GM12865 (cell line): Measurements from ENCODE around the gene SPECC1.
"Not testable (repeated sequence)": the region's sequence is repeated elsewhere in the genome, so short reads cannot be mapped to it uniquely, and the experiment has no call there.

Source experiments
- DNase-seq: peaks from one replicate; pipeline ENCODE4 v3.0.0; 2010; ENCODE audit warnings: low read depth
- H3K4me3 ChIP-seq: 2 replicates; pipeline ENCODE4 v1.5.1; 2011; ENCODE audit warnings: mild to moderate bottlenecking, low read depth, low read length, control low read depth
- TF ChIP-seq, protein P1 (sequence below): IDR thresholded peaks from 2 replicates; pipeline ENCODE4 v1.5.1; 2011; ENCODE audit warnings: low read length, control low read depth, low read depth, inconsistent platforms; ENCODE audit not compliant: insufficient read depth; ENCODE audit errors: missing control alignments

The SPECC1 gene, protein sequence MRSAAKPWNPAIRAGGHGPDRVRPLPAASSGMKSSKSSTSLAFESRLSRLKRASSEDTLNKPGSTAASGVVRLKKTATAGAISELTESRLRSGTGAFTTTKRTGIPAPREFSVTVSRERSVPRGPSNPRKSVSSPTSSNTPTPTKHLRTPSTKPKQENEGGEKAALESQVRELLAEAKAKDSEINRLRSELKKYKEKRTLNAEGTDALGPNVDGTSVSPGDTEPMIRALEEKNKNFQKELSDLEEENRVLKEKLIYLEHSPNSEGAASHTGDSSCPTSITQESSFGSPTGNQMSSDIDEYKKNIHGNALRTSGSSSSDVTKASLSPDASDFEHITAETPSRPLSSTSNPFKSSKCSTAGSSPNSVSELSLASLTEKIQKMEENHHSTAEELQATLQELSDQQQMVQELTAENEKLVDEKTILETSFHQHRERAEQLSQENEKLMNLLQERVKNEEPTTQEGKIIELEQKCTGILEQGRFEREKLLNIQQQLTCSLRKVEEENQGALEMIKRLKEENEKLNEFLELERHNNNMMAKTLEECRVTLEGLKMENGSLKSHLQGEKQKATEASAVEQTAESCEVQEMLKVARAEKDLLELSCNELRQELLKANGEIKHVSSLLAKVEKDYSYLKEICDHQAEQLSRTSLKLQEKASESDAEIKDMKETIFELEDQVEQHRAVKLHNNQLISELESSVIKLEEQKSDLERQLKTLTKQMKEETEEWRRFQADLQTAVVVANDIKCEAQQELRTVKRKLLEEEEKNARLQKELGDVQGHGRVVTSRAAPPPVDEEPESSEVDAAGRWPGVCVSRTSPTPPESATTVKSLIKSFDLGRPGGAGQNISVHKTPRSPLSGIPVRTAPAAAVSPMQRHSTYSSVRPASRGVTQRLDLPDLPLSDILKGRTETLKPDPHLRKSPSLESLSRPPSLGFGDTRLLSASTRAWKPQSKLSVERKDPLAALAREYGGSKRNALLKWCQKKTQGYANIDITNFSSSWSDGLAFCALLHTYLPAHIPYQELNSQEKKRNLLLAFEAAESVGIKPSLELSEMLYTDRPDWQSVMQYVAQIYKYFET

DNA sequence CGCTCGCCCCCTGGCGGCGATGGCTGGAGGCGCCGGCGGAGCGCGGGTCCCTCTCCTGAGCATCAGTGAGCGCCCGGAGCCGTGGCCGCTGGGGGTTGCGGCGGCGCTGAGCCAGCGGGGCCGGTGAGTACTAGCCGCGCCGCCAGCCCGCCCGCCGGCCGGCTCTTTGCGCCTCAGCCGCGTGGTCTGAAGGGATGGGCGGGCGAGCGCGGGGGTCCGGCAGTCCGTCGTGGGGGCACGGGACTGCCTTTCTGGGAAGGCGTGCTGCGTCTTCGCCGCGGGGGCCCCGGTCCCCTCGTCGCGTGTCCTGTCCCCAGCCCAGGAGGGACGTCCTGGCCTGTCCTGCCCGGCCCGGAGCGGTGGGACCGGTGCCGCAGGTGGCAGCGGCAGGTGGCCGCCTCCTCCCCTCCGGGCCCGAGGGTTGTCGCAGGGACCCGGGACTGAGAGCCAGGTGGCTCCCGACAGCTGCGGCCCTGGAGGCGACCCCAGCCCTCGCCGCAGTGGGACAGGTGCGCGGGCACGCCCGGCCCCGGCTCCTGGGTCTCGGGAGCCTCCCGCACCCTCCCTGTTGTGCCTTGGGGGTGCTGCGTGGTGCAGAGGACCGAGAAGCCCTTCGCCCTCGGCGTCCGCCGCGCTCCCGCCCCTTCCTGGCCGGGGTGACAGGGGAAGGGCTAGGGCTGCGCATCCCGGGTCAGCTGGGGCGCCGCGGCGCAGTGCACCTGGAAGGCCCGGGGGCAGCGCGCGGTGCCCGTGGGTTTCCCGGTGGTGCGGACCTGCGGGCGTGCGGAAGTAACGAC, at the start of gene SPECC1:
Gene SPECC1 (plus strand): TSS at position 58 of the 797 bp plus-strand sequence. CDS start 87,293 bp downstream, outside the sequence.
- TF ChIP-seq, protein P1, sequence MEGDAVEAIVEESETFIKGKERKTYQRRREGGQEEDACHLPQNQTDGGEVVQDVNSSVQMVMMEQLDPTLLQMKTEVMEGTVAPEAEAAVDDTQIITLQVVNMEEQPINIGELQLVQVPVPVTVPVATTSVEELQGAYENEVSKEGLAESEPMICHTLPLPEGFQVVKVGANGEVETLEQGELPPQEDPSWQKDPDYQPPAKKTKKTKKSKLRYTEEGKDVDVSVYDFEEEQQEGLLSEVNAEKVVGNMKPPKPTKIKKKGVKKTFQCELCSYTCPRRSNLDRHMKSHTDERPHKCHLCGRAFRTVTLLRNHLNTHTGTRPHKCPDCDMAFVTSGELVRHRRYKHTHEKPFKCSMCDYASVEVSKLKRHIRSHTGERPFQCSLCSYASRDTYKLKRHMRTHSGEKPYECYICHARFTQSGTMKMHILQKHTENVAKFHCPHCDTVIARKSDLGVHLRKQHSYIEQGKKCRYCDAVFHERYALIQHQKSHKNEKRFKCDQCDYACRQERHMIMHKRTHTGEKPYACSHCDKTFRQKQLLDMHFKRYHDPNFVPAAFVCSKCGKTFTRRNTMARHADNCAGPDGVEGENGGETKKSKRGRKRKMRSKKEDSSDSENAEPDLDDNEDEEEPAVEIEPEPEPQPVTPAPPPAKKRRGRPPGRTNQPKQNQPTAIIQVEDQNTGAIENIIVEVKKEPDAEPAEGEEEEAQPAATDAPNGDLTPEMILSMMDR: peak; percentile 96
- peak; percentile 81 for DNase-seq
- peak within 1 kb of the TSS; percentile 80 for H3K4me3 ChIP-seq

DNA sequence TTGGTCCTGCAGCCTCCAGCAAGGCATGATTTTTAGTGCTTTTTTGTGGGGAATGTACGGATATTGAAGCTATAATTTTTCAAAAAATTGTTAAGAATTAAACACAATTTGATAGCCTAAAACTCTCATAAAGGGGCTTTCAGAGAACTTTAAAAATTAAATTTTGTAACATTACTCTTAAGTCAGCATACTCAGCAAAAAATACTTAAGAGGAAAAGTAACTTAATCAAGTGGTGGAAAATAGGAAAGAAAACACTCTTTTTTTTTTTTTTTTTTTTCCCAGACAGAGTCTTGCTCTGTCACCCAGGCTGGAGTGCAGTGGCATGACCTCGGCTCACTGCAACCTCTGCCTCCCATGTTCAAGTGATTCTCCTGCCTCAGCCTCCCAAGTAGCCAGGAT, 46.2 kb upstream of the SPECC1 start:
- H3K4me3 ChIP-seq, DNase-seq: not testable (repeated sequence)

DNA sequence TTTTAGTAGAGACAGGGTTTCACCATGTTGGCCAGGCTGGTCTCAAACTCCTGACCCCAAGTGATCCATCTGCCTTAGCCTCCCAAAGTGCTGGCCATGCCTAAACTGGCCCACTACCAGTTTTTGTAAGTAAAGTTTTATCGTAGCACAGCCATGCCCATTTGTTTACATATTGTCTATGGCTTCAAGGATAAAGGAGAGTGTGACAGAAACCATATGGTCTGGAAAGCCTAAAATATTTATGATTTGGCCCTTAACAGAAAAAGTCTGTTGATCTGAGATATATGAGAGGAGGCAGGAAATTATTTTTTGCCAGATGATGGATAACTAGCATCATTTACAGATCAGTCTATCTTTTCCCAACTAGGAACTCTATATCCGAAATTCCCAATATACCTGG, 36.0 kb upstream of the SPECC1 start:
- TF ChIP-seq, protein P1: no peak
- H3K4me3 ChIP-seq: no peak overlapping the region
- DNase-seq: no peak

DNA sequence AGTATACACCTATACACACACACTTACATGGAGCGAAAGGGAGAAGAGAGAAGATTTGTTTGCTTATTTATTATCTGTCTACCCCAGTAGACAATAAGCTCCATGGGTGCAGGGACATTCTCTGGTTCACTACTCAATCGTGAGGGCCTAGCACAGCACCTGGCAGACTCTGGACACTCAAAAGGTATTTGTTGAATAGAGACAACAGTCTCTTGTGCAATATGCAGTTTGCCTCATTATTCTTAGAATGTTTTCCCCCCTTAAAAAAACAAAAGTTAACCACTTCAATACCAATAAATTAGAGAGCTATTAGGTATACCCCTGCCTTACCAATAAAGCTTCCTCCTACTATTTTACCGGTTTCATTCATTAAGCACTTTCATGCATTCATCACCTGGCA, 33.6 kb upstream of the SPECC1 start:
- H3K4me3 ChIP-seq: no peak overlapping the region
- TF ChIP-seq, protein P1: no peak
- DNase-seq: no peak

DNA sequence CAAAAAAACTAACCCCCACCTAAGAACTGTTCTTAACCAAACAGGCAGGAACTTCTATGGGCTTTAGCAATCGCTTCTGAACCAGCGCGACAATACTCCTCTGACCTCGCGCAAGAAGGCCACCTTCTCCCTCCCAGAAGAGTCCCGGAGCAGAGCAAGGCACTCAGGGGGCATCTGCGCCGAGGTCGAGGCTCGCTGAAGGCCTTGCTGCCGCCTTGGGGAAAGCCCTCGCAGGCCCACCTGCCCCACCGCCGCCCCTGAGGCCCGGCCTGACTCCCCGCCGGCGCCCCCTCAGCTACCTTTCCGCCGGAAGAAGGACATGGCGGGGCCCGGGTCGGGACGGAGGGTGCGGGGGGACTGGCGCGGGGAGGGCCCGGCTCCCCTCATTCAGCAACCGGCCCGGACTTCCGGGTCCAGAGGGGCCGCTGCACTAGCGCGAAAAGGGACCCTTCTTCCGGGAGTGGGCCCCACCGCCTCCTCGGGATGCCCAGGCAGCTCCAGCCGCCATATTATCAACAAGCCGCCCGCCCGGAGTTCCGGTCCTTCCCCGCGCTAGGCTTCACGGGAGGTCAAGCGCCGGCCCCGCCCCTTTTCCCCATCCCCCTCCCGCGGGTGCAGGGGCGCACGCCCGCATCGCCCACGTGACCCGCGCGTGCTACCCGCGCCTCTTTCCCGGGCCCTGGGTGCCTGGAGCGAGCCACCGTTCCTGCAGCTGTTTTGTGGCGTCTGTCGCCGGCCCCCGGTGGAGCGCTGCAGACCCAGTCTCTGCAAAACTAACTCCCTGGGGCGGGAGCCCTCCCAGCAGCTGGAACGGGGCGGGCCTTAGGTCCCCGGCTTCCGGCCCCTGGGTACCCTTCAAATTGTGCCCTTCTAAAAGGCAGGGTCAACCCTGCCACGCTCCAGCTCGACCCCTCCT, 31.6 kb upstream of the SPECC1 start, which contains the start of gene AKAP10:
Gene AKAP10 (minus strand): TSS at position 536 of the 916 bp plus-strand sequence. CDS start 149 bp downstream, at position 387.
- H3K4me3 ChIP-seq: peak within 1 kb of the TSS; percentile 88
- TF ChIP-seq, protein P1: no peak
- DNase-seq: peak; percentile 95

DNA sequence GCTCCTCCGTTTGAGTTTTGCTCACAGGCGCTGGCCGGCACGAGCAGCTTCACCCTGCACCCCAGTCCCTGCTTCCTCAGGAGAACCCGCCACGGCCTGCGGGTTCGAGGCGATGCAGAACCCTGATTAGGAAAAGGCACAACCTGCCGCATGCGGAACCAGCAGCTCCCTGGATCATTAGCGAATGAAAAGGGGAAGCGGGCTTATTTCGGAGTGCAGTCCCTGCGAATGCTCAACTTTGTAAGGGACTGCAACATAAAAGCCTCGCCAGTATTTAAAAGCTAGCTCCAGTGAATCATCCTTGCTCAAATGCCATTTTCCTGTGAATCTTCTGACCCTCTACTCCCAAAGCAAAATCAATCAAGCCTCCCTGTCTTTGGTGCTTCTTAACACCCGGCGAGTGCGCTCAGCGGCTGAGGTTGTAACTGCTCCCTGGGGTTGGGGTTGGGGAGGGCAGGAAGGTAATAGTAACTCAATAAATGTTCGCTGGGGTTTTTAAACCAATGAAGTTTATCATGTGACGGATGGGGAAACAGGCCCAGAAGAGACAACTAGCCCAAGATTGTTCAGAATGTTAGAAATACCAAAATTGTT, 30.9 kb upstream of the SPECC1 start:
- DNase-seq: no peak

More for the DNA sequence above, 30.9 kb upstream of the SPECC1 start:
- TF ChIP-seq, protein P1: no peak
- peak overlapping the region; percentile 88 for H3K4me3 ChIP-seq
